Measurements from ENCODE around the gene TNPO1. TPM values are rescaled to one million over a fixed set of nuclear protein-coding genes. Genes with fewer than 3 reads are reported as not detected.

The TNPO1 gene
- total RNA-seq, 1 donor from 2014 or later: 205 TPM

Small RNA genes within 50 kb of the gene (small RNA-seq; reads per million reads assigned to genes)
- not detected for gene MIR4804
- not detected for gene RF00019

Other genes with a start within 250 kb of the TNPO1 start
- gene FCHO2, start 139.4 kb downstream of the TNPO1 start, total RNA-seq: 59.9 TPM

Data from frontal cortex (tissue), 1 donor.